Subcutaneous adipose tissue (tissue), 4 donors: ENCODE measurements around the gene PTPN14. TPM values are rescaled to one million over a fixed set of nuclear protein-coding genes. Genes with fewer than 3 reads are reported as not detected.

Experiments
- CTCF ChIP-seq: fragments of 450-650 bp; IDR thresholded peaks from one replicate; pipeline ENCODE4 v1.5.1; 2016; ENCODE audit warnings: low read depth, mild to moderate bottlenecking, control low read depth, antibody characterized with exemption, moderate library complexity
- total RNA-seq, 4 donors: library from RNA; depleted of rRNA; stranded (reverse); fragments of >200 nt; gene quantifications; one replicate each; pipeline ENCODE4 v1.1.0, GENCODE V29; 2016

The PTPN14 gene
- total RNA-seq, 4 donors from 2014 or later = 13.1 to 39.2 (median 30.0) TPM

GRCh38 chr1:214573386-214574318, 22.2 kb upstream of the PTPN14 start:
- TF ChIP-seq CTCF = no peak

- TF ChIP-seq CTCF = no peak
Observed at GRCh38 chr1:214571281-214571680, 19.9 kb upstream of the PTPN14 start.

- TF ChIP-seq CTCF = no peak
Observed at GRCh38 chr1:214570442-214570841, 19.0 kb upstream of the PTPN14 start.

- no peak for TF ChIP-seq CTCF
Observed at GRCh38 chr1:214569357-214570004, 18.1 kb upstream of the PTPN14 start.

GRCh38 chr1:214568328-214568727, 16.9 kb upstream of the PTPN14 start:
- TF ChIP-seq CTCF = no peak

- no peak for TF ChIP-seq CTCF
Observed at GRCh38 chr1:214567481-214567980, 16.1 kb upstream of the PTPN14 start.
